ENCODE results near the gene MAPKAP1. TPM values are rescaled to one million over a fixed set of nuclear protein-coding genes. Genes with fewer than 3 reads are reported as not detected.

MAPKAP1 gene
- total and polyA plus RNA-seq, 9 of the 15 experiments (the other 6 are each of a cell fraction or from before 2014, with no cell fraction given): 2.6 to 82.1 (median 61.1) TPM

GRCh38 chr9:125742657-125743056 is 35.6 kb upstream of the MAPKAP1 start:
- ChIA-PET CTCF (ENCODE audit: low intra/inter-chr PET ratio) (no interaction called here), POLR2A (interaction anchor here (0.6 kb wide), 1 partner anchor 1783 kb away, joined by 4 read pairs; no protein-coding TSS in a partner anchor)
- Histone ChIP-seq H3K27ac (ENCODE audit: extremely low read depth, low read depth, low read length) (no peak overlapping the region), H3K9ac (ENCODE audit: insufficient read depth in 1 of 2, low read depth in 2 of 2, low read length in 2 of 2) (no peak overlapping the region), H4K20me1 (replicated peaks; ENCODE audit: control insufficient read depth, insufficient read depth, low read length) (peaks cover 7% of the 10 kb centered on the region; the same call in 1 of the 2 replicates), H3K9me3 (replicated peaks; ENCODE audit: control insufficient read depth, insufficient read depth, low read depth, low read length) (no peaks in the 10 kb centered on the region), H3K4me1 (replicated peaks in 1 of 2; ENCODE audit: control insufficient read depth in 2 of 2, insufficient read depth in 2 of 2, low read length in 2 of 2) (peaks cover 8 to 14% of the 10 kb centered on the region in 2 experiments), H3K4me3 (no peak overlapping the region), H3K9me1 (ENCODE audit: control insufficient read depth, insufficient read depth, low read length) (no peaks in the 10 kb centered on the region), H3K27me3 (ENCODE audit: control insufficient read depth in 2 of 2, insufficient read depth in 2 of 2, low read length in 2 of 2) (peaks cover 22 to 26% of the 10 kb centered on the region in 2 experiments; a peak in 4 of 5 replicates), H3K79me2 (ENCODE audit: control insufficient read depth, insufficient read depth, low read length) (no peaks in the 10 kb centered on the region), H3K4me2 (ENCODE audit: insufficient read depth, low read length) (no peak overlapping the region), H2AFZ (ENCODE audit: low read depth, low read length) (no peak overlapping the region), H3K36me3 (ENCODE audit: control insufficient read depth, insufficient read depth, low read length) (no peaks in the 10 kb centered on the region)
- FAIRE-seq: no peak
- no peak for DNase-seq (ENCODE audit: extremely low read depth in 1 of 4, low spot score in 3 of 4)
- intact Hi-C loops (cut with micrococcal nuclease) (no loop called here), in situ Hi-C loops (cut with MboI) (no loop called here)
- no peak for ATAC-seq
- 2% methylated on average over 3 of the region's 3 CpGs for WGBS (ENCODE audit: insufficient coverage, low coverage, missing lambda C conversion rate)
- BruUV-seq (replicated peaks): no TSS peak
- TF ChIP-seq NONO (IDR thresholded peaks at IDR 0.05; ENCODE audit: low read depth in 2 of 2, low read length in 1 of 2) (no peak), MLLT1 (IDR thresholded peaks at IDR 0.05) (no peak), CHD7 (IDR thresholded peaks at IDR 0.05; ENCODE audit: low read depth, low read length) (no peak), SP1 (CRISPR knock-in tag; IDR thresholded peaks at IDR 0.05) (no peak), PHF20 (IDR thresholded peaks at IDR 0.05; ENCODE audit: partially characterized antibody) (no peak), NR2F6 (CRISPR knock-in tag; IDR thresholded peaks at IDR 0.05) (no peak), TFE3 (CRISPR knock-in tag; IDR thresholded peaks at IDR 0.05) (no peak), PCBP1 (IDR thresholded peaks at IDR 0.05; ENCODE audit: low read depth, low read length, poor library complexity, severe bottlenecking) (no peak)

Data from K562 (cell line).